PC-9 (cell line): ENCODE results near the gene CD200. TPM values are rescaled to one million over a fixed set of nuclear protein-coding genes. Genes with fewer than 3 reads are reported as not detected.

Experiments
- BruUV-seq: library from RNA; stranded (reverse); fragments of 400-500 nt; replicated peaks from 2 replicates; lab custom pipeline; 2021; lab: Mats Ljungman, UMichigan
- CTCF ChIA-PET: fragments of 300-600 bp; sonication (Branson Sonifier 250); formaldehyde crosslinking; loops from one replicate; lab custom pipeline; 2022; ENCODE audit warnings: antibody characterized with exemption; lab: Charles Lee
- POLR2A ChIA-PET: fragments of 300-600 bp; sonication (Branson Sonifier 250); formaldehyde crosslinking; loops from one replicate; lab custom pipeline; 2022; ENCODE audit warnings: antibody characterized with exemption; ENCODE audit not compliant: unreplicated experiment; lab: Charles Lee
- DNase-seq, 2 experiments: peaks; one replicate each; pipeline versions ENCODE4 v3.0.0 to v3.0.0-alpha.2; 2015 to 2022; ENCODE audit warnings: mixed read lengths in 1 of 2
- H2AFZ ChIP-seq: fragments of 200-600 bp; sonication (generic); 2 replicates; pipeline ENCODE4 v1.8.1; 2017; ENCODE audit warnings: antibody characterized with exemption
- H3F3A ChIP-seq: fragments of 200-600 bp; sonication (generic); 2 replicates; pipeline ENCODE4 v1.8.1; 2017; ENCODE audit warnings: antibody characterized with exemption, mild to moderate bottlenecking, low read depth; ENCODE audit not compliant: insufficient read depth
- H3K27ac ChIP-seq: fragments of 200-600 bp; sonication (generic); 2 replicates; pipeline ENCODE4 v1.6.1; 2016; ENCODE audit warnings: mixed run types
- H3K27me3 ChIP-seq: fragments of 200-600 bp; sonication (generic); 2 replicates; pipeline ENCODE4 v1.6.1; 2016; ENCODE audit warnings: low read depth, mixed run types; ENCODE audit not compliant: insufficient read depth
- H3K36me3 ChIP-seq: fragments of 200-600 bp; sonication (generic); 2 replicates; pipeline ENCODE4 v1.6.1; 2016; ENCODE audit warnings: low read depth, mixed run types
- H3K4me1 ChIP-seq: fragments of 200-600 bp; sonication (generic); replicated peaks from 2 replicates; pipeline ENCODE4 v1.6.1; 2016; ENCODE audit warnings: mixed run types; ENCODE audit not compliant: insufficient read depth
- H3K4me2 ChIP-seq: fragments of 200-600 bp; sonication (generic); 2 replicates; pipeline ENCODE4 v1.6.1; 2017; ENCODE audit warnings: mixed run types
- H3K4me3 ChIP-seq: fragments of 200-600 bp; sonication (generic); 2 replicates; pipeline ENCODE4 v1.6.1; 2016; ENCODE audit warnings: mixed run types
- H3K79me2 ChIP-seq: fragments of 200-600 bp; sonication (generic); 2 replicates; pipeline ENCODE4 v1.6.1; 2017; ENCODE audit warnings: low read depth, mixed run types
- H3K9me2 ChIP-seq: fragments of 200-600 bp; sonication (generic); 2 replicates; pipeline ENCODE4 v1.8.1; 2017; ENCODE audit warnings: mild to moderate bottlenecking; ENCODE audit not compliant: insufficient read depth
- H3K9me3 ChIP-seq: fragments of 200-600 bp; sonication (generic); 2 replicates; pipeline ENCODE4 v1.8.1; 2016; ENCODE audit warnings: low read depth; ENCODE audit not compliant: insufficient read depth
- H4K20me1 ChIP-seq: fragments of 200-600 bp; sonication (generic); 2 replicates; pipeline ENCODE4 v1.8.1; 2017; ENCODE audit not compliant: insufficient read depth
- CTCF ChIP-seq: fragments of 200-600 bp; sonication (generic); conservative IDR thresholded peaks from 2 replicates; pipeline ENCODE4 v1.6.1; 2017; ENCODE audit warnings: mixed run types, antibody characterized with exemption, mild to moderate bottlenecking, moderate library complexity
- EZH2 ChIP-seq: fragments of 200-600 bp; sonication (generic); IDR thresholded peaks from 2 replicates; pipeline ENCODE4 v1.8.0; 2017; ENCODE audit warnings: antibody characterized with exemption, low read depth
- intact Hi-C: fragments of 100-400 bp; cut with micrococcal nuclease; formaldehyde crosslinking; loops from one replicate; pipeline ENCODE4 v1.10.0; 2022; ENCODE audit not compliant: unreplicated experiment
- total RNA-seq: library from RNA; stranded (reverse); gene quantifications from 2 replicates; pipeline ENCODE4 v1.2.3, GENCODE V29; 2021

CD200 gene
- total RNA-seq, 1 experiment from 2014 or later: 4.0 TPM

GRCh38 chr3:112327371-112327951, 5.5 kb upstream of the CD200 start:
- Histone ChIP-seq H4K20me1 (no peaks in the 10 kb centered on the region), H3K79me2 (no peaks in the 10 kb centered on the region), H3K27ac (no peak overlapping the region), H3F3A (no peaks in the 10 kb centered on the region), H3K36me3 (no peaks in the 10 kb centered on the region), H3K9me3 (no peaks in the 10 kb centered on the region), H3K4me2 (no peak overlapping the region), H3K4me1 (no peaks in the 10 kb centered on the region), H3K27me3 (no peaks in the 10 kb centered on the region), H2AFZ (no peak overlapping the region), H3K9me2 (no peaks in the 10 kb centered on the region), H3K4me3 (no peak overlapping the region)
- BruUV-seq: no TSS peak
- ChIA-PET POLR2A (no interaction called here), CTCF (no interaction called here)
- DNase-seq: peak in 1 of 2 experiments; percentile 11
- TF ChIP-seq CTCF (peak; percentile 66), EZH2 (no peak)
- intact Hi-C loops: loop anchor here (1.0 to 5.0 kb wide), 3 partner anchors 109 to 192 kb away; no protein-coding TSS in a partner anchor

GRCh38 chr3:112331851-112332250, 1.1 kb upstream of the CD200 start:
- H2AFZ ChIP-seq: no peak overlapping the region
- H3K4me2 ChIP-seq: no peak overlapping the region
- intact Hi-C loops: no loop called here
- no peaks in the 10 kb centered on the region for H3K9me2 ChIP-seq
- TF ChIP-seq EZH2: no peak
- TF ChIP-seq CTCF: no peak
- CTCF ChIA-PET: interaction anchor here (0.6 kb wide), 1 partner anchor 38 kb away, joined by 3 read pairs; no protein-coding TSS in a partner anchor
- no peaks in the 10 kb centered on the region for H3K36me3 ChIP-seq
- no peaks in the 10 kb centered on the region for H3K4me1 ChIP-seq
- BruUV-seq: no TSS peak
- DNase-seq: no peak
- H3K79me2 ChIP-seq: no peaks in the 10 kb centered on the region
- H3K9me3 ChIP-seq: no peaks in the 10 kb centered on the region
- no peak overlapping the region for H3K27ac ChIP-seq
- POLR2A ChIA-PET: interaction anchor here (0.6 kb wide), 1 partner anchor 113 kb away, joined by 20 read pairs; no protein-coding TSS in a partner anchor
- H3F3A ChIP-seq: no peaks in the 10 kb centered on the region
- H4K20me1 ChIP-seq: no peaks in the 10 kb centered on the region
- H3K27me3 ChIP-seq: no peaks in the 10 kb centered on the region
- no peak overlapping the region for H3K4me3 ChIP-seq

- intact Hi-C loops: no loop called here
Observed at GRCh38 chr3:112333381-112334317, 693 bp downstream of the CD200 start.

More at GRCh38 chr3:112333381-112334317, 693 bp downstream of the CD200 start:
- H3K4me1 ChIP-seq: no peaks in the 10 kb centered on the region
- H3F3A ChIP-seq: no peaks in the 10 kb centered on the region
- TF ChIP-seq EZH2 (no peak), CTCF (no peak)
- no peaks in the 10 kb centered on the region for H4K20me1 ChIP-seq
- no peaks in the 10 kb centered on the region for H3K9me3 ChIP-seq
- no peak overlapping the region for H3K4me3 ChIP-seq
- ChIA-PET CTCF (no interaction called here), POLR2A (interaction anchor here (0.5 kb wide), 1 partner anchor 249 kb away, joined by 5 read pairs; no protein-coding TSS in a partner anchor)
- H3K36me3 ChIP-seq: no peaks in the 10 kb centered on the region
- H3K27me3 ChIP-seq: no peaks in the 10 kb centered on the region
- H3K27ac ChIP-seq: no peak overlapping the region
- H3K9me2 ChIP-seq: no peaks in the 10 kb centered on the region
- no peak for DNase-seq
- H3K79me2 ChIP-seq: no peaks in the 10 kb centered on the region
- H3K4me2 ChIP-seq: no peak overlapping the region
- BruUV-seq: no TSS peak
- H2AFZ ChIP-seq: no peak overlapping the region
